ENCODE measurements around the gene UGGT2. TPM values are rescaled to one million over a fixed set of nuclear protein-coding genes. Genes with fewer than 3 reads are reported as not detected.

Gene UGGT2
- total RNA-seq, 1 experiment from 2014 or later: 34.5 TPM

DNA sequence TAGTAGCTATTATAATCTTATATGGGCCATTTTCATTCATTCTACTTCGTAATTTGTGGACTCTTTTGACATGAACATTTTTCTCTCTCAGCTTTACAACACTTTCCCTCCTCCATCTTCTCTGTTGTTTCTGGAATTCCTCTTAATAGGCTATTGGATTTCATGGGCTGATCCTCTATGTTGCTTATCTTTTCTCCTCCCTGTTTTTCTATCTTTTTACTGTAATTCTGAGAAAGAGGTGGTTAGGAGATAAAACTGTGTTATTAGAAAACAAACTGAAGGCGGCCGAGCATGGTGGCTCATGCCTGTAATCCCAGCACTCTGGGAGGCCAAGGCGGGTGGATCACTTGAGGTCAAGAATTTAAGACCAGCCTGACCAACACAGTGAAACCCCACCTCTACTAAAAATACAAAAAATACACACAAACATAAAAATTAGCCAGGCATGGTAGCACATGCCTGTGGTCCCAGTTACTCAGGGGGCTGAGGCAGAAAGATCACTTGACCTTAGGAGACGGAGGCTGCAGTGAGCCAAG is 188.1 kb downstream of the UGGT2 start:
- H2BK120ac ChIP-seq (ENCODE audit: low read depth, low read length, poor library complexity, severe bottlenecking): no peak overlapping the region
- no peaks in the 10 kb centered on the region for H4K20me1 ChIP-seq (ENCODE audit: control insufficient read depth, insufficient read depth, insufficient read length)
- Mint-ChIP-seq H3K4me1 (no peaks in the 10 kb centered on the region), H3K4me3 (no peak overlapping the region), H3K9me3 (no peaks in the 10 kb centered on the region), H3K36me3 (ENCODE audit: insufficient read depth in 1 of 3, low read depth in 3 of 3) (peaks cover 0 to 14% (median 0%) of the 10 kb centered on the region in 3 experiments; a peak in 4 of 7 replicates), H3K27ac (peak overlapping the region in 1 of 3 experiments; percentile 13; a peak in 1 of 7 replicates), H3K27me3 (ENCODE audit: low read depth) (no peaks in the 10 kb centered on the region)
- H2BK5ac ChIP-seq (ENCODE audit: insufficient read length, low read length): no peak overlapping the region
- no peak overlapping the region for H2BK15ac ChIP-seq (ENCODE audit: low read depth, low read length)
- H3K14ac ChIP-seq (ENCODE audit: insufficient read depth, low read length): no peak overlapping the region
- no peak overlapping the region for H4K91ac ChIP-seq (ENCODE audit: insufficient read length, low read depth, low read length)
- no peak overlapping the region for H3K4me2 ChIP-seq (ENCODE audit: insufficient read depth, insufficient read length, low read length)
- H3K56ac ChIP-seq (ENCODE audit: insufficient read length, low read depth, low read length): no peak overlapping the region
- no peak overlapping the region for H3K4ac ChIP-seq (ENCODE audit: low read depth, low read length)
- H3K79me1 ChIP-seq (ENCODE audit: insufficient read depth, low read depth, low read length, poor library complexity, severe bottlenecking): no peaks in the 10 kb centered on the region
- no peak overlapping the region for H2BK20ac ChIP-seq (ENCODE audit: low read depth, low read length, poor library complexity, severe bottlenecking)
- H3K4me1 ChIP-seq (ENCODE audit: insufficient read depth, low read length): no peaks in the 10 kb centered on the region
- H4K5ac ChIP-seq (ENCODE audit: insufficient read length, low read depth, low read length): no peak overlapping the region
- no peaks in the 10 kb centered on the region for H3K79me2 ChIP-seq (ENCODE audit: insufficient read depth, low read length)
- no peak for DNase-seq
- H3T11ph ChIP-seq (ENCODE audit: low read length): no peak overlapping the region
- H3K18ac ChIP-seq (ENCODE audit: insufficient read length, low read depth, low read length): no peak overlapping the region
- no peaks in the 10 kb centered on the region for H3K27me3 ChIP-seq (ENCODE audit: insufficient read depth, low read length)
- H3K9me3 ChIP-seq (ENCODE audit: control insufficient read depth, low read depth, low read length): no peaks in the 10 kb centered on the region
- WGBS (ENCODE audit: extremely low coverage, insufficient read length, low lambda C conversion rate): no CpG with 5 or more reads among the region's 5 CpGs
- no peaks in the 10 kb centered on the region for H3K23me2 ChIP-seq (ENCODE audit: insufficient read length, low read depth, low read length, poor library complexity, severe bottlenecking)
- TF ChIP-seq, protein P1, sequence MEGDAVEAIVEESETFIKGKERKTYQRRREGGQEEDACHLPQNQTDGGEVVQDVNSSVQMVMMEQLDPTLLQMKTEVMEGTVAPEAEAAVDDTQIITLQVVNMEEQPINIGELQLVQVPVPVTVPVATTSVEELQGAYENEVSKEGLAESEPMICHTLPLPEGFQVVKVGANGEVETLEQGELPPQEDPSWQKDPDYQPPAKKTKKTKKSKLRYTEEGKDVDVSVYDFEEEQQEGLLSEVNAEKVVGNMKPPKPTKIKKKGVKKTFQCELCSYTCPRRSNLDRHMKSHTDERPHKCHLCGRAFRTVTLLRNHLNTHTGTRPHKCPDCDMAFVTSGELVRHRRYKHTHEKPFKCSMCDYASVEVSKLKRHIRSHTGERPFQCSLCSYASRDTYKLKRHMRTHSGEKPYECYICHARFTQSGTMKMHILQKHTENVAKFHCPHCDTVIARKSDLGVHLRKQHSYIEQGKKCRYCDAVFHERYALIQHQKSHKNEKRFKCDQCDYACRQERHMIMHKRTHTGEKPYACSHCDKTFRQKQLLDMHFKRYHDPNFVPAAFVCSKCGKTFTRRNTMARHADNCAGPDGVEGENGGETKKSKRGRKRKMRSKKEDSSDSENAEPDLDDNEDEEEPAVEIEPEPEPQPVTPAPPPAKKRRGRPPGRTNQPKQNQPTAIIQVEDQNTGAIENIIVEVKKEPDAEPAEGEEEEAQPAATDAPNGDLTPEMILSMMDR (conservative IDR thresholded peaks at IDR 0.05): no peak
- H2AFZ ChIP-seq (ENCODE audit: low read length): no peak overlapping the region
- H3K9ac ChIP-seq (ENCODE audit: extremely low read depth, insufficient read length, low read length): no peak overlapping the region
- no peak overlapping the region for H2BK12ac ChIP-seq (ENCODE audit: insufficient read length, low read depth, low read length)
- H3K27ac ChIP-seq (ENCODE audit: insufficient read length, low read depth, low read length): no peak overlapping the region
- H4K8ac ChIP-seq (replicated peaks; ENCODE audit: insufficient read length, low read depth, low read length): no peak overlapping the region
- no peak overlapping the region for H2AK5ac ChIP-seq (ENCODE audit: insufficient read length, low read length)
- H3K23ac ChIP-seq (ENCODE audit: insufficient read length, low read depth, low read length): no peak overlapping the region
